BJ (cell line): Measurements from ENCODE around the gene NHP2. TPM values are rescaled to one million over a fixed set of nuclear protein-coding genes. Genes with fewer than 3 reads are reported as not detected.

Experiments
- CTCF ChIA-PET: fragments of 350-600 bp; formaldehyde crosslinking; extraction: SDS; loops from one replicate; lab custom pipeline; 2021; ENCODE audit warnings: antibody characterized with exemption, inconsistent platforms; lab: Yijun Ruan, JAX
- POLR2A ChIA-PET: fragments of 300-600 bp; sonication (Branson Sonifier 250); formaldehyde crosslinking; extraction: SDS; loops from one replicate; lab custom pipeline; 2021; ENCODE audit warnings: antibody characterized with exemption; lab: Charles Lee
- DNase-seq: peaks from one replicate; pipeline ENCODE4 v3.0.0-alpha.2; 2011; ENCODE audit warnings: low read depth
- H3K27me3 ChIP-seq: 2 replicates; pipeline ENCODE4 v1.6.0; 2011; ENCODE audit warnings: low read length; ENCODE audit not compliant: control insufficient read depth, insufficient read depth
- H3K36me3 ChIP-seq: 2 replicates; pipeline ENCODE4 v1.5.1; 2011; ENCODE audit warnings: low read length; ENCODE audit not compliant: control insufficient read depth, insufficient read depth
- H3K4me3 ChIP-seq: 2 replicates; pipeline ENCODE4 v1.5.1; 2011; ENCODE audit warnings: low read depth, mild to moderate bottlenecking, control low read depth, low read length
- polyA plus RNA-seq: library from polyadenylated mRNA; depleted of rRNA; stranded (reverse); fragments of >200 nt; gene quantifications from 2 replicates; pipeline ENCODE4 v1.2.3, GENCODE V29; 2011
- TF ChIP-seq, protein P1 (sequence below): IDR thresholded peaks from 2 replicates; pipeline ENCODE4 v1.5.1; 2011; ENCODE audit warnings: low read depth, mild to moderate bottlenecking, control low read depth, inconsistent platforms, low read length, moderate library complexity; ENCODE audit not compliant: insufficient read depth

Gene NHP2
- polyA plus RNA-seq, 1 experiment = 131 TPM

DNA sequence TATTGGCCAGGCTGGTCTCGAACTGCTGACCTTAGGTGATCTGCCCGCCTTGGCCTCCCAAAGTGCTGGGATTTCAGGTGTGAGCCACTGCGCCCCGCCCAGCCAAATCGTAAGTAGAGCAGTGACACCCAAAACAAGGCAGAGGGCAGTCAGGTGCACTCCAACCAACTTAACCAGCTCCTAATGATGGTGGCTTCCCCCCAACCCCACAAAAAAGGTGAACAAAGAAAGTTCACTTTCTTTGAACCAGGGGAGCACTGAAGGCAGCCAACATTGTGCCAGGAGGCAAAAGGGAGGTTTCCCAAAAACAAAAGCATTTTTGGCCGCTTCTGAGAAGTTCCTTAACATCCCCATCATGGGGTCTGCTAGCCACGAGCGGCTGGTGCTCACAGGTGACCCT, 23.9 kb upstream of the NHP2 start:
- Histone ChIP-seq H3K4me3 (no peak overlapping the region), H3K27me3 (no peaks in the 10 kb centered on the region), H3K36me3 (no peaks in the 10 kb centered on the region)
- POLR2A ChIA-PET = no interaction called here
- no peak for DNase-seq
- TF ChIP-seq, protein P1, sequence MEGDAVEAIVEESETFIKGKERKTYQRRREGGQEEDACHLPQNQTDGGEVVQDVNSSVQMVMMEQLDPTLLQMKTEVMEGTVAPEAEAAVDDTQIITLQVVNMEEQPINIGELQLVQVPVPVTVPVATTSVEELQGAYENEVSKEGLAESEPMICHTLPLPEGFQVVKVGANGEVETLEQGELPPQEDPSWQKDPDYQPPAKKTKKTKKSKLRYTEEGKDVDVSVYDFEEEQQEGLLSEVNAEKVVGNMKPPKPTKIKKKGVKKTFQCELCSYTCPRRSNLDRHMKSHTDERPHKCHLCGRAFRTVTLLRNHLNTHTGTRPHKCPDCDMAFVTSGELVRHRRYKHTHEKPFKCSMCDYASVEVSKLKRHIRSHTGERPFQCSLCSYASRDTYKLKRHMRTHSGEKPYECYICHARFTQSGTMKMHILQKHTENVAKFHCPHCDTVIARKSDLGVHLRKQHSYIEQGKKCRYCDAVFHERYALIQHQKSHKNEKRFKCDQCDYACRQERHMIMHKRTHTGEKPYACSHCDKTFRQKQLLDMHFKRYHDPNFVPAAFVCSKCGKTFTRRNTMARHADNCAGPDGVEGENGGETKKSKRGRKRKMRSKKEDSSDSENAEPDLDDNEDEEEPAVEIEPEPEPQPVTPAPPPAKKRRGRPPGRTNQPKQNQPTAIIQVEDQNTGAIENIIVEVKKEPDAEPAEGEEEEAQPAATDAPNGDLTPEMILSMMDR = no peak
- CTCF ChIA-PET = interaction anchor here (0.8 kb wide), 1 partner anchor 549 kb away, joined by 4 read pairs; no protein-coding TSS in a partner anchor

DNA sequence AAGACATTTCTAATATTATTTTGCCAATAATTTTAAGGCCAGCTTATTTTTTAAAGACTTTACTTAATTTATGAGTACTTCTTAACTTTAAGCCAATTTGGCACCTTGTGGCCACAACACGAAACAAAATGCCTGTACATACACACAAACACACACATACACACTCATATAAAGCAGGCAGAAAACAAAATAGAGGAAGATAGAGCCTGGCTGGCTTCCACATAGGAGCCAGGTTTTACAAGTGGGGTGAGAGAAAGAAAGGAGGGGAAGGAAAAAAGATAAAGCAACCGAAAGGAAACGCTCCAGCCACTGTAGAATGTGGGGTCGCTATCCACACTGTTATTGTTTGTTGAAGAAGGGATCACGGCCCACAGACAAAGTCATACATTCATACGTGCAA, 23.1 kb upstream of the NHP2 start:
- ChIA-PET CTCF (interaction anchor here (0.6 kb wide), 1 partner anchor 8 kb away, joined by 3 read pairs; no protein-coding TSS in a partner anchor), POLR2A (no interaction called here)
- TF ChIP-seq, protein P1 = no peak
- Histone ChIP-seq H3K36me3 (no peaks in the 10 kb centered on the region), H3K27me3 (no peaks in the 10 kb centered on the region), H3K4me3 (no peak overlapping the region)
- DNase-seq = no peak

DNA sequence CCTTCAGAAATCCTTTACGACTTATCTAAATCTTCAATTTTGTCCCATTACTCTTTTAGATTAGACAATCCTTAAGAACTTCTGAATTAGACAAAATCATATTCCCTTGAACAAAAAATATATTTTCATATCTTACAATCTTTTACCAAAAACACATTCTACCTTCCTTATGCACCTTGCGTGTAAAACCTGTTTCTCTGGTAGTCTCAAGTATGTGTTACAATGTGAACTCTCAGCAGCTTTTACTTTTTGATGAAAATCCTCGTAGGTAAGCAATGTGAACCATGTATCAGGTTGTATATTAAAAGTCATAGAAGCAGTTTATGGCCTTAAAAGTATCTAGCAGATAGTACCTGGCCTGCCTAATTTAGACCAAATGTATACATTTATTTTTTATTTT, 20.8 kb upstream of the NHP2 start:
- no peak for DNase-seq
- ChIA-PET CTCF (interaction anchor here (1.0 kb wide), 1 partner anchor 113 kb away, joined by 3 read pairs; no protein-coding TSS in a partner anchor), POLR2A (no interaction called here)
- TF ChIP-seq, protein P1 = no peak
- Histone ChIP-seq H3K27me3 (peaks cover 2% of the 10 kb centered on the region; the same call in 1 of the 2 replicates), H3K4me3 (no peak overlapping the region), H3K36me3 (no peaks in the 10 kb centered on the region)

DNA sequence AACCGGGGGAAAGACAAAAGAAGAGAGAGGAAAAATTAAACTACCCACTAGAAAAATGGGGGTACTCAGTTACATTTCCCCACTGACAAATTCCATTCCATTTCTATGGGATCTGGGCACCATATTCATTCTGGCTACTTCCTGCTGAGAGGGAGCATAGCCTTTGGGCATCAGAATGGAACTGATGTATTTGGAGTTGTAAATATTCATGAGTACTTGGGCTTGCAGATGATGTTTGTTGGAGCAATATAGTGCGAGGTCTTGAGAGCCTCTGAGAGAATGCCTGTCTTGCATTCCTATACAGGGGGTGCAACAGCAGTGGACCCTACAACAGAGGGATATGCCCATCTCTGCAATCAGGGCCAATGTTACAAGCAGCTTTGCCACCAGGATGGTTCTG, 16.8 kb upstream of the NHP2 start:
- TF ChIP-seq, protein P1 = no peak
- H3K4me3 ChIP-seq = no peak overlapping the region
- H3K36me3 ChIP-seq = no peaks in the 10 kb centered on the region
- DNase-seq = no peak
- ChIA-PET CTCF (interaction anchor here (5.7 kb wide), 1 partner anchor 94 kb away, joined by 52 read pairs; no protein-coding TSS in a partner anchor), POLR2A (no interaction called here)
- peaks cover 7% of the 10 kb centered on the region for H3K27me3 ChIP-seq

DNA sequence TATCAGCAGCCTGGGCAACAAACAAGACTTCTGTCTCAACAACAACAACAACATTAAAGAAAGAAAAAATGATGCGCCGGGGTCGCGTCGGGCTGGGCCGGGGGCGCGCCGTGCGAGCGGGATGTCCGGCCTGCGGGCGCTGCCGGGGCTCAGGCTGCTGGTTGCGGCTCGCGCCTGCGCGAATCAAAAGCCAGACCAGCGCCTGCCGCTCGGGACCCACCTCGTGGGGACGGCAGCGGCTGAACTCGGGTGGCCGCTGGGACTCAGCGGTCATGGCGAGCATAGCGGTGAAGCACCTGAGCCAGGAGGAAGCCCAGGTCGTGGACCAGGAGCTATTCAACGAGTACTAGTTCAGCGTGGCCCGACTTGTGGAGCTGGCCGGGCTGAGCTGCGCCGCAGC, 11.9 kb upstream of the NHP2 start:
- DNase-seq = no peak
- TF ChIP-seq, protein P1 = no peak
- POLR2A ChIA-PET = no interaction called here
- H3K27me3 ChIP-seq = peaks cover 24% of the 10 kb centered on the region
- H3K4me3 ChIP-seq = no peak overlapping the region
- CTCF ChIA-PET = interaction anchor here (1.5 to 5.7 kb wide), 2 partner anchors 15 to 89 kb away, joined by 3 to 52 read pairs; no protein-coding TSS in a partner anchor
- no peaks in the 10 kb centered on the region for H3K36me3 ChIP-seq
